Activated CD8-positive, alpha-beta memory T cell treated with anti-CD3 and anti-CD28 coated beads for 48 hours (primary cell): ENCODE measurements around the gene GYS2.
"Not testable (repeated sequence)": the region's sequence is repeated elsewhere in the genome, so short reads cannot be mapped to it uniquely, and the experiment has no call there.

Experiments
- DNase-seq, 3 experiments: peaks; one replicate each; pipeline ENCODE4 v3.0.0-alpha.2; 2020; ENCODE audit warnings: low read depth in 2 of 3, low spot score in 2 of 3

GYS2 gene

DNA sequence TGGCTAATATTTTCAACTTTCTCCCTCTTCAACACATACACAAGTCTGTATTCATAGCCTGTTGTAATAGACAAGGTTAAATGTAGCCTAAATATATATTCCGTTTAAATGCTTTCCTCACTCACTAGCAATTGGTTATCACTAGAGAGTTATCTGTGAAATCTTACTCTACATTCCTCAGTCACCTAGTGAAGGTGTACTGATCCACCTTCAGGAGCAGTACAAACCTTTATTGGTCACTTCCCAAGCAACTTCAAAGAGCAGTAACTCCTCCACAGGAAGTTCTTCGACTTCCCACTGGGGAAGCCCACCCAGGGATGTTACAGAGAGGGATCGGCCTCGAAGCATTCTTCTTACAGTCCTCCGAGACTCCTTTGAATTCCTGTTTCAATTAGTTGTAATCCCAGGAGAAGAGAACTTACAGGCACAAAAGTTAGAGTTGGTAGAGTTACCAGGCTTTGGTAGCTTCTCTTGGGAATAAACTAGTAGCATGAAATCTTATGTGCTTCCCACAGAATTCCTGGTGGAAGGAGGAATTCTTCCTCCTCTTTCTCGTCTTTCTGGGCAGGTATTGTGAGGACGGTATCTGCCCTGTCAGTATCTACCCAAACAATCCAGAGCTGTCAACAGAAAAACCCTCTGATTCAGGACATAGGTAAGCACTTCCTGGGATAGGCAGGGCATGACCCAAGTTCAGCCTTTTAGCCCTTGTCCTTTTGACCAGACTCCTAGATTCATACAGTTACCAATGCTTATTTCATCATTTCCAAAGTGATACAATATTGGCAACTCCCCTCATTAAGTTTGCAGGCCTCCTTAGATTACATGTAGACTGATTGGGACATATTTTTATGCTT, at the start of gene GYS2:
Gene GYS2, minus strand, starts transcription at position 603 of the 857 bp plus-strand sequence. Its CDS starts 255 bp downstream, at position 348.
- DNase-seq: no peak

DNA sequence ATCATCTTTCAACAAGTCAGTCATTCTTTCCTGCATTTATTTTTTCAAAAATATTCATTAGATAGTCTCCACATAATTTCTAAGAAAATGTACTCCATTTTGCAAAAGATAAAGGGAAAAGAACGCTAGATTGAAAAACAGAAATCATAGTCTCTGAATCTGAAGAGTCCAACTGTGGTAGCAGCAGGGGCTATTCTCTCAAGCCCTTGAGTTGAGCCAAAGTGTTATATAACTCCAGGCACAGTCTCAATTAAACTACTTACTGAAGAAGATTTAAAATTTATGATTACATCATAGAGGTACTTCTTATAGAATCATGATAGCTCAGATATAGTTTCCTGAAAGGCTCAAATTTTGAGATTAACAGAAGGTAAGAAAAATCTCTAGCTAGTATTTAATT, 47.2 kb upstream of the GYS2 start:
- DNase-seq: no peak

DNA sequence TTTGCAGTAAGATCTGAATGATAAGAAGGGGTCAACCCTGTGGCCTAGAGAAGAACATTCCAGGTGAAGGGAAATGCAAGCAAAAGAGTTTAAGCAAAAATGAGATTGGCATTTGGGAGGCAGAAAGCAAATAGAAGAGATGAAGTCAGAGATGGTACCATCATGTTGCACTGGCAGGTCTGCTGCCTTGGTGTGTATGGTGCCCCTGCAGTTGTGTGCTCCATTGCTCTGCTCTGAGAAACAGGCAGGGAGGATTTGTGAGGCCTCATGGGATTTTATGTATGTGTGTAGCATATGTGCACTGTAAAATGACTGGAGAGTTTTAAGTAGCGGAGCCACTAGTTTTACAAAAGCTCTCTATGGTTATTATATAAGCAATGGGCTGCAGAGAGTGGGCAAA, 46.4 kb upstream of the GYS2 start:
- DNase-seq: no peak

DNA sequence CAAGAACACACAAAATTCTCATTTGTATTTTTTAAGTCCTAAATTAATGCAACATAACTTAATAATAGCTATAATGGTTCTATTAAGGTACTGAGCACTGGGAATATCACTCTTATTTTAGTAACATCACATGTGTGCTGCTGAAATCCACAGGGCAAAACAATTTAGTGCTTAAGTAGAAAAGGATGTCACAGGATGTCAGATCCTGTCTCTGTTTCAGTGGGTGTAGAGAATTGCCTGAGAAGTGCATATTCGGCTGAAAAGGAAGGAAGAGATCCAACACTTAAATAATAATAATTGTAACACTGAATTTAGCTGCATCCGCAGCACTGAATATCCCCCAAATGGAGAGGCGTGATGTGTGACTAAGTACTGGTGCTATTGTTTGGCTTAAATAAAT, 44.4 kb upstream of the GYS2 start:
- DNase-seq: no peak

DNA sequence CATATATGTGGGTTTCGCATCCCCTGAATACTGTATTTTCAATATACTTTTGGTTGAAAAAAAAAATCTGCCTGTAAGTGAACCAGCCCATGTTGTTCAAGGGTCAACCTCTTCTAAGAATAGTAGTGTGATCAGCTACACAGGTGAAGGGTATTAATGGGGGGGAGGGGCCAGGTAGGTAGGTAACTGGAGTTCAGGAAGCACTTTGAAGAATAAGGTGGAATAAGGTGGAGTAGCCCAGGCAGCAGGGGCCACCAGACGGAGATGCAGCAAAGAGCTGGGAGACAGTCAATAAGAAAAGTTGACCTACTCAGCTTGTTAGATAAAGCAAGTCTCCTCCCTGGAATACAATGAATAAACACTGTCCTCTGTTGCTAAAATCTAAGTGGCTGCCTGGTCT, 43.7 kb upstream of the GYS2 start:
- DNase-seq: no peak

DNA sequence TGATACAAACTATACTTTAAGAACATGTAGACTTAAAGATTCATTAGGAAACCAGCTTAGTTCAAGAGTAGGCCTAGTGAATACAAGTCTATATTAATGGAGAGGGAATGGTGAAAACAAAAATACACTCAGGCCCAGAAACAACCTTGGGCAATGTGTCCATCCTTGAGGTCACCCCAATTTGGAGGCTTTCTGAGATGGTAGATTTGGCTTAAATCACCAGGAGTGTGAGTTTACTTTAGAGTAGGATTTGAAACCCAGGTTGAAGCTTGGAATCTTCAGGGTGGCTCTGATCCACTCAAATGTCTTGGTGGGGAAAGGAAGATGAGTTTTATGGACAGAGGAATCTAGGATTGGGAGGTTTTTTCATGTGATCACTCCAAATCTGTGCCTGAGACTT, 42.5 kb upstream of the GYS2 start:
- no peak for DNase-seq

DNA sequence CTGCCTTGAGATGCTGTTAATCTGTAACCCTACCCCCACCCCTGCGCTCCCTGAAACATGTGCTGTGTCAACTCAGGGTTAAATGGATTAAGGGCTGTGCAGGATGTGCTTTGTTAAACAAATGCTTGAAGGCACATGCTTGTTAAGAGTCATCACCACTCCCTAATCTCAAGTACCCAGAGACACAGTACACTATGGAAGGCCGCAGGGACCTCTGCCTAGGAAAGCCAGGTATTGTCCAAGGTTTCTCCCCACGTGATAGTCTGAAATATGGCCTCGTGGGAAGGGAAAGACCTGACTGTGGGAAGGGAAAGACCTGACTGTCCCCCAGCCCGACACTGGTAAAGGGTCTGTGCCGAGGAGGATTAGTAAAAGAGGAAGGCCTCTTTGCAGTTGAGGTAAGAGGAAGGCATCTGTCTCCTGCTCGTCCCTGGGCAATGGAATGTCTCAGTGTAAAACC, 40.4 kb upstream of the GYS2 start:
- not testable (repeated sequence) for DNase-seq

DNA sequence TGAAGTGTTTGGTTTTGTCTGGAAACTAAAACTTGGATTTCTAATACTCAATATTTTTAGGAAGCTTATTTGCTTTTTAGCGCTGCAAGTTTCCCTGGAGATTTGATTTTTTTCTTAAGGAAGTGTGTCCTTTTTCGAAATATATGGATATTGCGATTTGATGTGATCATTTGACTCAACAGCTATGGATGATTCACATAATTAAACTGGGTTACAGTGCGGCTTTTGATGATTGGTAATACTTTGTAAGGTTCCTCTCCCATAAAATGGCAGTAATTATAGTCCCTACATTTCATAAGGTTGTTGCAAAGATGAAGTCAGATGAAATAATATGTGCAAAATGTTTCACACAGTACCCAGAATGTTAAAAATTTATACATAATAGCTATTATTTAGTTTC, 39.9 kb upstream of the GYS2 start:
- DNase-seq: no peak

DNA sequence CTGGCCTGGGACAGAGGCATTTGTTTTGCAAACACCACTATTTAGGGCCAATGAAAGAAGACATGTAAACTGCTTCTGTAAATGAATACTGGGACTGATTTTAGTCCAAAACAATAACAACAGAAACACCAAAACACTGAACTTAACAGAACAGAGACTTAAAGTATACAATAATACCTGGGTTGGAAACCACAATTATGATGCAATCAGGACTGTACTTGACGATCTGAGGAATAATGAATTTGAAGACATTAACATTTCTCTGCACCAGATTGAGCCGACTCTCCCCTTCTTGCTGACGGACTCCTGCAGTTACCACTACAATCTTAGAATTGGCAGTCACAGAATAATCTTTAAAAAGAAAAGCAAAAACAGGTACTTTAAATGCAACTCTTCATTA, 39.1 kb upstream of the GYS2 start:
- DNase-seq: no peak

DNA sequence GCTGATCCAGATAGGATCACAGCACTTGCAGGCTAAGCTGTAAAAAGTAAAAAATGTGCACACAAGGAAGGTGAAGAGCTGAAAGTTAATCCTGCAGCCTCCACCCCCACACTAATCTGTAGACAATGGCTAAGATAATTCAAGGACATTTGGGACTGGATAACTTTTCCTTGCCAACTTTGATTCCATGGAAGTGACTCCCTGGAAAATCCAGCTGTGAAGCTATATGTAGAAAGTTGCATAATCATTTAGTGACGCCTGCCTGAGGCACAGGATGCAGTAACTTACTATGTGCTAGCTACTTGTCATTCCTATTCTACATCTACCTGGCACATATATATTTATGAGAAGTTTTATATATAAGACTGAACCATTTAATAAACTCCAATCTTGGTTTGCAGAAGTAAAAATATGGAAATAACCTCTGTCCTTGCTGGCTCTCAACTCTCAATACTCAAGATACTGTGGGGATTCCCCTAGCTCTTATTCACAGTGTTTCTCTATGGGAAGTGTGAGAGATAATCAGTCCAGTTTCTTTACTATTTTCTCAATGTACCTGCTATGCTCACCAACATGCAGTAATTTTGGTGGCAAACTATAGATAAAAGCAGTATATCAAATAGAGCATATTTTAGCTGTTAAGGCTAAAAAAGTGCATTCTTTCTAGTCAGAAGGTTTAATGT, 38.2 kb upstream of the GYS2 start:
- DNase-seq: no peak

DNA sequence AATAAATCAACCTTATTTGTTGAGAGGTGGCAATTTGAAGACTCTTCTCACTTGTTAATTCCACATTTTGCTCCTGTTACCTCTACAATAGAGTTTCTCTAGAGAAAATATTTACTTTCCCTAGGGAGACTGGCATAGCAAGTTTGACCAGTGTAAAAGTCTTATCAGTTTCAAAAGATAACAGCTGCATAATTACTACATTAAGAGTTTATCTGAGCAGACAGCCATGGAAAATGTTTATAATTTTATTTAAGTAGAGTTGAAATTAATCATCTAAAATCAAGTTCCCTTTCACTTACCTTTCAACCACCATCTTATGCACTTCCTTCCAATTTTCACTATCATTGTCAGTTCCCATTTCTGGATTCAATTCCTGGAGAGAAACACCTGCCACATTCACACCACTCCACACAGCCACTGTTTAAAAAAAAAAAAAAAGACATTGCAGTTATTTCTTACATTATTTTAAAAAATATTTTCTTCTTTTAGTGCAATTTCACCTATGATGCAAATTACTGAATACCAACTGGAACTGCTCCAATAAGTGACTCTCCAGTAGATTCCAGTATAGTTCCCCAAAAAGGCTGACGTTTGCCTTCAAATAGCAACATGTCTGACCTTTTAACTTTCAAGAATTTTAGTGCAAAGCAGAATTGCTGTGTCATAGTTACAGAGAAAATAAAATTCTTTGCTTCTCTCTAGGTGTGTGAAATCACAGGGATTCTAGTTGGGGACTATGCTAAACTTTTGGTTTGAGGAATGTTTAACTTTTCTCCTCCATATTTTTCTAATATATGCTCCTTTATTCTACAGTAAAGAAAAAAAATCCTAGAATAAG, 33.6 kb upstream of the GYS2 start:
- no peak for DNase-seq

DNA sequence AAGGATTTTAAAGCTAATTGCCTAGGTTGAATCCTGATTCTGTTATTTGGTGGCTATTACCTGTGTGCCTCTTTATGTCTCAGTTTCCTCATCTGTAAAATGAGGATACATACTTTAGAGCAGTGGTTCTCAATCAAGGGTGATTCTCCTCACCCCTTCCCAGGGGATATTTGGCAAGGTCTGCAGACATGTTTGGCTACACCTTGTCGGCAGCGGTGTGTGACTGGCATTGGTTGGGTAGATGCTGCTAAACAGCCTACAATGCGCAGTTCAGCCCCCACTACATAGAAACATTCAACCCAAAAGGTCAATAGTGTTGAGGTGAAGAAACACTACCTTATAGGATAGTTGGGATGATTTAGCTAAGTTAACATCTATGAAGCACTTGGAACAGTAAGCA, 29.6 kb upstream of the GYS2 start:
- DNase-seq: no peak

DNA sequence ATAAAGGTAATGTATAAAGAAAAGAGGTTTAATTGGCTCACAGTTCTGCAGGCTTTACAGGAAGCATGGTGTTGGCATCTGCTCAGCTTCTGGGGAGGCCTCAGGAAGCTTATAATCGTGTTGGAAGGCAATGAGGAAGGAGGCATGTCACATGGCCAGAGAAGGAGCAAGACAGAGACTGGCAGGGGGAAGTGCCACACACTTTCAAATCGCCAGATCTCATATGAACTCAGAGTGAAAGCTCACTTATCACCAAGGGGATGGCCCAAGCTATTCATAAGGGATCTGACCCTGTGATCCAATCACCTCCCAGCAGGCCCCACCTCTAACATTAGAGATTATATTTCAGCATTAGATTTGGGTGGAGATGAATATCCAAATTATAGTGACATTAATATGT, 26.7 kb upstream of the GYS2 start:
- DNase-seq: no peak

DNA sequence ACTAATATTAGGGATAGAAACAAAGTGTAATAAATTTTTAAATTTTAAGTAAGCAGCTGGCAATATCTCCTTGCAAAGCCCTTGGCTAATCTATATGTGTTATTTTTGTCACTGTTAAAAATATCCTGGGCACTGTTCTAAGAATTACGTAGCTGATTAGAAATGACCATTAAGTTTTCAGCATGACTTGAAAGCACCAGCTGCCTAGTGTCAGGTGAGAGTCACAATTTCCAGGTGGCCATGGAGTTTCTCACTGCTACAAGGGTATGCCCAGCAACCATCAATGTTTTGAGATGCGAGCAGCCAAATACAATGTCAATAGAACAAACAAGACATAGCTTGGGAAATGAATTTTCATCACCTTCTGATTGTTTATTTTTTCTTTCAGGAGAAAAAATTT, 23.3 kb upstream of the GYS2 start:
- no peak for DNase-seq

DNA sequence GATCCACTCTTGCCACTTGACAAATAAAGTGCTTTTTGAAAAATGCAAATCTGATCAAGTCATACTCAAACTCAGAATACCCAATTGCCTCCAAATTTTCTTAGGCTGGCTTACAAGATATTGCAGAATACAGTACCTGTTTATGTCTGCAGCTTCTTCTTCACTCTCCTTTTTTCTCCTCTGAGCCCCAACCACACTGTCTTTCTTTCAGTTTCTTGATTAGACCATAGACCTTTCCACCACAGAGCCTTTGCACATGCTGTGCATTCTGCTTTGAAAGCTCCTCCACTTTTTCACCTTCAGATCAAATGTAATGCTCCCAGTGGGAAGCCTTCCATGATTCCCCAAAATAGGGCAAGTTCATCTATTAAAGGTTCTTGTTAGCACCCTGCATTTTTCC, 13.9 kb upstream of the GYS2 start:
- DNase-seq: no peak

DNA sequence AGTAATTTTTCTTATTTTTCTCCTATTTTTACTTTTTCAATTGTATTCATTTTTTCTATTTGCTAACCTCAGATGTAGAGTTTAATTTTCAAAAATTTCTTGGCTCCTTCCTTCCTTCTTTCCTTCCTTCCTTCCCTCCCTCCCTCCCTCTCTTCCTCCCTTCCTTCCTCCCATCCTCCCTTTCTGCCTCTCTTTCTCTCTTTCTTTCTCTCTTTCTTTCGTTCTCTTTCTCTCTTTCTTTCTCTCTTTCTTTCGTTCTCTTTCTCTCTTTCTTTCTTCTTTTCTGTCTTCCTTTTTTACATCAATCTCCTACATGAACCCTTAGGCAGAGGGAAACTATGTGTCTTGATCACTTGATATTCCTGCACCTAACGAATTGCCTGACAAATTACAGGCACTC, 12.4 kb upstream of the GYS2 start:
- no peak for DNase-seq

DNA sequence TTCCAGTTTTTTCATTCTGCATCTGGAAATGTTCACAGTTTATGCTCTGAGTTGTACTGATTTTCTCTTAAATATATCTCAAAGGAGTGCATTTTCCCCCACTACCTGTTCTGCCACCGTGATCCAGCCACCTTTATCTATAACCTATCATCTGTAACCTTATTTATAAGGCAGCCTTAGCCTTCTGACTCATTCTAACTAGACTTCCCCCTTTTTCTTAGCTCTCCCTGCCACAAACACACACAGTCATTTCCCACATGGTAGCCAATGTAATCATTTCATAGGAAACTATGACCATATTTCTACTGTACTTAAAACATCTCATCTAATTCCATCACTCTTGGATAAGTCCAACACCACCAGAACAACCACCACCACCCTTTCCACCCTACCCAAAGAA, 10.8 kb upstream of the GYS2 start:
- DNase-seq: no peak

DNA sequence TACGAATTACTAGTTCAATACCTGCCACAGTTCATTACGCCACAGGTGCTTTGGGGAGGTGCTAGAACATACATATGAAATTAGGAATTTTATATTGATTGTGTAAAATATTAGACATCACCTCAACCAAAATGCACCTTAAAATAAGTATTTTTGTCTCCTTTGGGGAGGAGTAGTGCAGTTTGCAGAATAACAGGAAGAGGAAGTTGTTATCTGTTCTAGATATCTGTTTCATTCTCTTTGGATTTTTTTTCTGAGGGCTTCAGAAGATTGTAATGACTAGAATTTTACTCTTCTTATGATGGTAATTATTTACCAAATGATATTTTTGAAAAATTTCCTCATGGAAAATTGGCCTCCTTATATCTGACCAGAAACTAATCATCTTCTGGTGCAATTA, 9.9 kb upstream of the GYS2 start:
- DNase-seq: no peak

DNA sequence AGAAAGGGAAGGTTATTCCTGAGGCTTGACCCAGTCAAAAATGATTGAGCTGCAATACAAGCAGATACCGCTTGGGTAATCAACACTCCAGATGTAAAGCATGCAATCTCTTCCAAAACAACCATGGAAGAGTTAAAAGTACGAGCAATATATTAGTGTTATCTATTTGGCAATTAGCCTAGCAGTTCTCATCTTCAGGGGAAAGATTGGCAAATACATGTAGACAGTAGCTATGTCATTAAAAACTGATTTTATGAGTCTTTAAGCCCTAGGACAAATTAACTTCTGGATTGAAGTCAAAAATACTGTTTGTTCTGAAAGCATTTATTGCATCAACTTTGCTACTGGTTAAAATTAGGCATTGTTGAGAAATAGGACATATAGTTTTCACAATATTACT, 9.3 kb upstream of the GYS2 start:
- DNase-seq: no peak

DNA sequence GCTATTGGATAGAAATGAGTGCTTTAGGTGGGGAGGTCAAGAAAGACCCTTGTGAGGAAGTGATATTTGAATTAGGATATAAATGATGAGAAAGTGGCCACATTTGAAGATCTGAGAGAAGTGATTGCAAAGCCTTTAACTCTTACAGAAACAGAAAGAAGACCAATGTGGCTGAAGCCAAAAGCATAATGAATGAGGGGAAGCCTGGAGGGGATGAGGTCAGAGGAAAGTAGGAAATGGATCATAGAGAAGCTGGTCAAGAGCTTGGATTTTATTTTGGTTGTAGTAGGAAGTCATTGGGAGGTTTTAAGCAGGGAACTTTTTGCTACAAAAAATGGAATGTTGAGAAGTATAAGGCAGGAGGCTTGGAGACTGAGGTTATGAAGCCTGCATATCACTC, 3.5 kb upstream of the GYS2 start:
- no peak for DNase-seq

DNA sequence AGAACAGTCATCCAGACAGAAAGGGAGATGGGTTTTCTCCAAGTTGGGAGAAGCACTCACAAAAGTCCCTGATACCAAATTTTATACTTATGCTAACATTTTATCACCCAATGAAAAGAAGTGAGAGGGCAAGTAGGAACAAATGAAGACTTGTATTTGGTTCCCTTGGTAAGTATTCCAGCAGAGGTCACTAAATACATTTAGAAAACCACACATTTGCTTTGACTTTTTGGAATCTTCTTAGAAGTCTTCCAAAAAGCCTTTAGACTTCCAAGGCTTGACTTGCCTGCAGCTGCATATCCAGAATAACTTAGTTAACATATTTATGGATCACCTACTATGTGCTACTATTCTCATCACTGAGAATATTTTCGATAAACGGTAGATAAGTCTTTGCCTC, 3.1 kb upstream of the GYS2 start:
- no peak for DNase-seq

DNA sequence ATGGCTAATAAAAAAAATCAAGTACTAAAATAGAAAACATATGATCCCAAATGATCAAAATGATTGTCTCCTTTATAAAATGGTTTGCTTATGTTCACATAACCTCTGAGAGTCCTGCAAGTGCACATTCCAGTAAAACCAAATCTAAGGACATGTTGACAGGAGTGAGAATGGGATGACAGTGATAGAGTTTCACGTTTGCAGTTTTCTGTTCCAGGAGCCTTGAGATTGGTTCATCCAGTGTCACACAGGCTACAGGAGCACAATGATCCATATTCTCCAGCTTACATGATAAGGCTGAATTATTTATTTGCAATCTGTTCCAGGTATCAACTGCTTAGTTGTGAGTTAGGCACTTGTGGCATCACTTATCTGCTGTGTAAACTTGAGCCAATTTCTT, 1.5 kb upstream of the GYS2 start:
- DNase-seq: no peak
